GM10266 (cell line): ENCODE results near the gene TECTB.
A peak's percentile ranks its signal among the peaks of the same experiment; 100 is the strongest.

Source experiments
- DNase-seq: peaks from one replicate; pipeline ENCODE4 v3.0.0; 2012; ENCODE audit errors: extremely low spot score
- CTCF ChIP-seq: IDR thresholded peaks from 2 replicates; pipeline ENCODE4 v1.5.1; 2012; ENCODE audit warnings: mild to moderate bottlenecking, low read depth; ENCODE audit not compliant: control insufficient read depth, insufficient read depth; ENCODE audit errors: missing control alignments

The TECTB gene

GRCh38 chr10:112307358-112308124 is 24.3 kb downstream of the TECTB start:
- peak; percentile 82 for TF ChIP-seq CTCF

GRCh38 chr10:112308125-112308502 is 24.9 kb downstream of the TECTB start:
- no peak for TF ChIP-seq CTCF
- DNase-seq: no peak

More at GRCh38 chr10:112307358-112308124, 24.3 kb downstream of the TECTB start:
- peak; percentile 58 for DNase-seq

GRCh38 chr10:112311481-112311880 is 28.3 kb downstream of the TECTB start:
- TF ChIP-seq CTCF: no peak
- DNase-seq: no peak

GRCh38 chr10:112313234-112313633 is 30.0 kb downstream of the TECTB start:
- DNase-seq: no peak
- no peak for TF ChIP-seq CTCF

GRCh38 chr10:112313911-112314310 is 30.7 kb downstream of the TECTB start:
- DNase-seq: no peak
- no peak for TF ChIP-seq CTCF

GRCh38 chr10:112314822-112315474 is 31.7 kb downstream of the TECTB start:
- DNase-seq: peak; percentile 64
- TF ChIP-seq CTCF: peak; percentile 86

- DNase-seq: no peak
These were observed 44.5 kb downstream of the TECTB start for GRCh38 chr10:112327678-112328077.

More at GRCh38 chr10:112327678-112328077, 44.5 kb downstream of the TECTB start:
- TF ChIP-seq CTCF: no peak
